GM21390 (cell line): ENCODE results near the gene DOCK3.
"Not testable (repeated sequence)": the region's sequence is repeated elsewhere in the genome, so short reads cannot be mapped to it uniquely, and the experiment has no call there.

ENCODE experiments used
- ATAC-seq: cut with Tn5 transposase; IDR thresholded peaks from one replicate; pipeline ENCODE4 v1.9.1; 2021; ENCODE audit not compliant: unreplicated experiment

DOCK3 gene

DNA sequence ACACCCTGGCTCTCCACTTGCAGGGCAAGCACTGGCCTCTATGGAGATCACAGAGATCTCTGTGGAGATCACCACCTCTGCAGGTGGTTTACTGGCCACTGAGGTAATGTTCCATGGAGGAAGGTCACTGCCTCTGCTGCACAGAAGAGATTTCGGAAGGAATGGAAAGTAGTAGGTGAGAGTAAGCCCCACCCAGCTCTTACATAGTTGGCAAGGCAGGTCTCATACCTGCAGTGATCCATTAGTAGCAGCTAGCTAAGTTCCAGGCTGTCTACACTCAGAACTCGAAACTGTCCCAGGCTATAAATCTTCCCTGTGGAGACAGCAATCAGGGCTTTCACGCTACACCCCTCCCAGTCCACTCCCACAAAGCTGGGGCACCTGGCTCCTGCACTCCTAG lies 516.1 kb downstream of the DOCK3 start:
- ATAC-seq, result no peak

- no peak for ATAC-seq
These were observed 517.0 kb downstream of the DOCK3 start for GRCh38 chr3:51191768-51192167.

- no peak for ATAC-seq
These were observed 523.8 kb downstream of the DOCK3 start for GRCh38 chr3:51198477-51198876.

GRCh38 chr3:51199296-51199695 lies 524.6 kb downstream of the DOCK3 start:
- not testable (repeated sequence) for ATAC-seq

DNA sequence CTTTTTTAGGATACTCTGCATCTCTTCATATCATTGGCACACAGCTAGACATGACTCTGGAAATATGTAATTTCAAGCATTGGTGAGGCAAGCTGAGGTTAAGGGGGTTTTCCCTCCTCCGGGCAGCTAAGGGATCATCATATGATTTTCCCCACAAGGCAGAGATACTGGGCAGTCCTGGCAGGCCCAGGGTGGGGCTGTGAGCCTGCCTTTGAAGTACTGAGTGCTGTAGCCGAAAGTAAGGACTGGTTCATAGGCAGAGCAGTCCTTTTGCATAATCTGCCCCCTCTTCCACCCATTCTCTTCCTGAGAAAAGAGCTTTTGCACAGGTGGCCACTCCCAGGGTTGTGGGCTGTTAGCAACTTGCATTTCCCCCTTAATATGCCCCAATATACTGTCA lies 541.6 kb downstream of the DOCK3 start:
- ATAC-seq, result no peak

GRCh38 chr3:51221959-51222358 lies 547.2 kb downstream of the DOCK3 start:
- ATAC-seq, result no peak

DNA sequence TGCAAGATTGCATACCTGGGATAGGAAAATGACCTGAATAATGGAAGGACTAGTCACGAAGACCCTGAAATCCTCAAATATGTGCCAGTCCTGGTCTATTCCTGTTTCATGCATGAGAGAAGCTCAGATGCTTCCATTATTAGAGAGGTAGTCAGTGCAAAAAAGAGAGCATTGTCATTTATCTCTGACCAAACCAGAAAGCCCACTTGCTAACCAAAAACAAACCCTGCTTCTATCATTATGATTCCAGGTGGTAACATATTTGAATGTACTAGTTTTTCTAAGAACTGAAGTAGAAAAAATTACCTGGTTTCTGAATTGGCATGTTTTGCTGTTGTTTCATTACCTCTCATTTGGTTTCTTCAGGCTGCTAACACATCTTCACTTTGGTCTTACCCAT lies 549.6 kb downstream of the DOCK3 start:
- no peak for ATAC-seq

DNA sequence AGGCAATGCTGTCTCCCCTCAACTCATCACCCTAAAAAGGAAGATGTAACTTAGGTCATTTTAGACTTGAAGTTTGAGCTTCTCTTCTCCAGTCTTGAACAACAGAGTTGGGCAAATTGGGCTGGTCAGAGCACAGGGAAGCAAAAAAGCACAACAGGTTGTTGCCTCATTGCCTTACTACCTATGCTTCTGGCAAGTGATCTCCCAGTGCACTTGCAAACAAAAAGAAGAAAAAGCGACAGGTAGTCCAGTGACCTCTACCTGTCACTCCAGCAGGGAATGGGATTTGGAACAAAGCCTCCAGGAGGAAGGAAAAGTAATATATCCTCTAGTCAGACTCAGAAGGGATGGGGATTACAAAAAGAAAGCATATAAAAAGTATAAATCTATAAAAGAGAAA lies 550.1 kb downstream of the DOCK3 start:
- ATAC-seq, result no peak

DNA sequence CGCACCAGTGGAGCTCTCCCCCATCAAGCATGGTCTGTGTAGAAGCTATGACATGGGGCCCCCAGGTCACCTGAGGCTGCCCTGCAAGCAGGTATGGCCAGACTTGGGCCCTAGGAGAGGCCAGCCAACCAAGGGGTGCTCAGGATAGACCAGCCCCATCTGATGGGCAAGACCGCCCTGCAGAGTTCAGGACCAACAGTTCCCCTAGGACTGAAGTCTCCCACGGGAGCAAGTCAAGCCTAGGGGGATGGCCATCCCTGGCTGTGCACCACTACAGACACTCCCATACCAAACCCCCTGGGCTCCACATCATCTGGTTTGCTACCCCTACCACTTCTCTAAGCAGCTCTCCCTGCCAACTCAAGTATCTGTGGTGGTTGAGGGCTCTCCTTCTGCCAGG lies 568.2 kb downstream of the DOCK3 start:
- ATAC-seq, result no peak

GRCh38 chr3:51243924-51244323 lies 569.2 kb downstream of the DOCK3 start:
- ATAC-seq, result no peak

- ATAC-seq, result no peak
These were observed 571.1 kb downstream of the DOCK3 start for GRCh38 chr3:51245867-51246266.

DNA sequence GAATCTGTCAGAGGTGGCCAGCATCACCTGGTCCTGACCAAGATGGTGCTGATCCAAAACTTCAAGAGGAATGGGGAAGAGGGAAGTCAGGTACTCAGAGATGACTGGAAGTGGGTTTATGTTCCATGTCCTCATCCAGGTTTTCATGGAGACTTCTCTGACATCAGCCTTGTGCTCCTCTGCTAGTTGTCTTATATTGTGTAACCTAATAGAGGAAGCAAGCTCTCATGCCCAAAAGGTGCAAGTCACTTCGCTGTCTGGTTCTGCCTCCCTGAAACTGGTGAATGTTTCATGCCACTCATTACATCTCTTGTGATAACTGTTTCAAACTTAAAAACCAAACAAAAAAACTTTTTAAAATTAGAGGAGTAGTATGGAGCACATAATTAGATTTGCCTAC lies 583.1 kb downstream of the DOCK3 start:
- no peak for ATAC-seq

- not testable (repeated sequence) for ATAC-seq
These were observed 589.4 kb downstream of the DOCK3 start for GRCh38 chr3:51264166-51264565.

- ATAC-seq, result no peak
These were observed 593.4 kb downstream of the DOCK3 start for GRCh38 chr3:51268132-51268531.

GRCh38 chr3:51269466-51269865 lies 594.7 kb downstream of the DOCK3 start:
- ATAC-seq, result no peak

DNA sequence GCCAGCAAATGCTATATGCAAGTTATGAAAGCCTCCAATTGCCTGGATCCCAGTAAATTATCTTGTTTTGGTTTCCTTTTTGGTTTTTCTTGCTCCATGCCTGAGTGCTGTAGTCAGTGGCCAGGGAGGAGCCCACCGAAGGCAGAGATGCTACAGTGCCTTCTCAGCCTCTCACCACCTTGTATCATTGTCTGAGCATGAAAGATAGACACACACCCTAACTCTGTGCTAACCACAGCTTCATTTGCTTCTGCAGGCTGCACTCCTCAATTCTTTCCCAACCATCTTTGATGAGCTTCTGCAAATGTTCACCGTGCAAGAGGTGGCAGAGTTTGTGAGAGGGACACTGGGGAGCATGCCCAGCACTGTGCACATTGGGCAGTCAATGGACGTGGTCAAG lies 595.8 kb downstream of the DOCK3 start:
- ATAC-seq, result no peak

DNA sequence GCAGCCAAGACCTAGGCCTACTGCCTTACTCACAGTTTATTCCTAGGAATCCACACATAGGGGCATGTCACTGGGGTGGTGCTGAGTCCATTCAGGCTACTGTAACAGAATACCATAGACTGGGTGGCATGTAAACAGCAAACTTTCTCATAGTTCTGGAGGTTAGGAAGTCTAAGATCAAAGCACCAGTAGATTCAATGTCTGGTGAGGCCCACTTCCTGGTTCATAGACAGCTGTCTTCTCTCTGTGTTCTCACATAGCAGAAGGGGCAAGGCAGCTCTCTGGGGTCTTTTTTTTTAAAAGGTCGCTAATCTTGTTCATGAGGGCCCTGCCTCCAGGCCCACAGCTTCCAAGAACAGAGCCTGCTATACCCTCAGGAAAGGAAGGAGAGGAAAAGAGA lies 596.4 kb downstream of the DOCK3 start:
- no peak for ATAC-seq

- no peak for ATAC-seq
These were observed 599.3 kb downstream of the DOCK3 start for GRCh38 chr3:51274052-51274451.

- no peak for ATAC-seq
These were observed 600.5 kb downstream of the DOCK3 start for GRCh38 chr3:51275111-51275805.

- no peak for ATAC-seq
These were observed 601.3 kb downstream of the DOCK3 start for GRCh38 chr3:51276046-51276445.

- ATAC-seq, result no peak
These were observed 604.7 kb downstream of the DOCK3 start for GRCh38 chr3:51279448-51279847.

GRCh38 chr3:51280176-51280575 lies 605.4 kb downstream of the DOCK3 start:
- no peak for ATAC-seq

DNA sequence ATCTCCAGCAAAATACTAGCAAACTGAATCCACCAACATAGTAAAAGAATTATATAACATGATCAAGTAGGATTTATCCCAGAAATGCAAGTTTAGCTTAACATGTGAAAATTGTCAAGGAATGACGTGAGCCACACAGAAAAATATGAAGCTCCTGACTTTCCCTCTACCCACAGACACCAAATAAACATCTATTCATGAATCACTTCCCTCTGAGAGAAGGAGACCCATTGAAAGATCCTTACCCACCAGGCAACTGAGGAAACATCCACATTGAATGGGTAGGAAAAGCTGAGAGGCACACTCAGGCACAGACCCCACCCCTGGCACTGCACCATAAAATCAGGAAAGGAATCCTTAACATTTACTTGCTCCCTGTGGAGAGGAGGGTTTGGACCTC lies 608.2 kb downstream of the DOCK3 start:
- ATAC-seq, result no peak
